T47D (cell line): ENCODE measurements around the gene CCM2L.

ENCODE experiments used
- DNase-seq, 2 experiments: peaks; one replicate each; pipeline versions ENCODE4 v3.0.0 to v3.0.0-alpha.2; 2011 to 2012; ENCODE audit warnings: low read depth in 1 of 2, low spot score in 1 of 2
- JUND ChIP-seq: IDR thresholded peaks from 2 replicates; pipeline ENCODE4 v1.6.1; 2012; ENCODE audit warnings: low read depth
- in situ Hi-C: cut with HindIII; loops from 2 replicates; pipeline ENCODE4 v1.10.0; 2016; ENCODE audit warnings: low sequenced_read_pairs, low pct_unique_long_range_greater_than_20kb

Gene CCM2L

DNA sequence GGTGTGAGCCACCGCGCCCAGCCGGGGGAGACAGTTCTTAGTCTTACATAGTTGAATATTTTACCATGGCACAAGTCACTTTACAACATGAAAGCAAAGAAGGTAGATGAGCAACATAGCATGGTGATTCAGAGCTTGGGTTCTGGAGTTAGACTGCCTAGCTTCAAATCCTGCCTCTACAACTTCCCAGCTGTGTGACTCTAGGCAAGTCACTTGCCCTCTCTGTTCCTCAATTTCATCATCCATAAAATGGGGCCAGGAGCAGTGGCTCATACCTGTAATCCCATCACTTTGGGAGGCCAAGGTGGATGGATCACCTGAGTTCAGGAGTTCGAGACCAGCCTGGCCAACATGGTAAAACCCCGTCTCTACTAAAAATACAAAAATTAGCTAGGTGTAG, 68.1 kb downstream of the CCM2L start:
- DNase-seq: no peak
- in situ Hi-C loops: no loop called here
- TF ChIP-seq JUND: no peak

GRCh38 chr20:32078791-32079190, 68.6 kb downstream of the CCM2L start:
- in situ Hi-C loops: no loop called here
- TF ChIP-seq JUND: no peak
- DNase-seq: no peak

DNA sequence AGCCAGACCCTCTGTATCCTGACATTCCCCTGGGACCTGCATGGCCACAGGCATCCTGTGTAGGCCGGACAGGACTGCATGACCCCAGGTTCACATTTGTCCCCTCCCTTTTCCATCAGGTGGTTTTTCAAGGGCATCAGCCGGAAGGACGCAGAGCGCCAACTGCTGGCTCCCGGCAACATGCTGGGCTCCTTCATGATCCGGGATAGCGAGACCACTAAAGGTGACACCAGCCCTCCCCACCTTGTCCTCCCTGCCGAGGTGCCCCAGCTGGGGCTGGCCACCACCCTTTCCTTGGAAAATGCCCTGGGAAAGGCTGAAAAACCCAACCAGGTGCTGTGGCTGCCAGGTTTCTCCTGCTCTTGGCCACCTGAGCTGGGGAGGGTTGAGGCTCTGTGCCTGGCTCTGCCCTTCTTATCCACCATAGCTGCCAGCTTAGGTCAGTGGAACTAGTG, 69.4 kb downstream of the CCM2L start:
- DNase-seq: no peak
- in situ Hi-C loops: no loop called here
- no peak for TF ChIP-seq JUND

GRCh38 chr20:32080783-32081182, 70.5 kb downstream of the CCM2L start:
- TF ChIP-seq JUND: no peak
- DNase-seq: no peak
- in situ Hi-C loops: no loop called here
